Left lobe of liver (tissue), 2 donors: ENCODE data around the gene CD80. TPM values are rescaled to one million over a fixed set of nuclear protein-coding genes. Genes with fewer than 3 reads are reported as not detected.
"Not testable (repeated sequence)": the region's sequence is repeated elsewhere in the genome, so short reads cannot be mapped to it uniquely, and the experiment has no call there.

ENCODE experiments used
- ATAC-seq: fragments of 200-7000 bp; cut with Tn5 transposase; one replicate; pipeline ENCODE4 v1.9.1; 2020; ENCODE audit warnings: mild to moderate bottlenecking, moderate library complexity
- DNase-seq: peaks from one replicate; pipeline ENCODE4 v3.0.0-alpha.2; 2020; ENCODE audit warnings: low spot score
- total RNA-seq: library from RNA; stranded (reverse); gene quantifications from one replicate; pipeline ENCODE4 v1.2.1, GENCODE V29; 2021
- donor health status: DM: no; HTN: no; CAD: no; lungs with moderate emphysema.
- donor health status: DM: no; HTN: yes; CAD: no.

The CD80 gene
- total RNA-seq, 1 donor from 2014 or later: 0.23 TPM

DNA sequence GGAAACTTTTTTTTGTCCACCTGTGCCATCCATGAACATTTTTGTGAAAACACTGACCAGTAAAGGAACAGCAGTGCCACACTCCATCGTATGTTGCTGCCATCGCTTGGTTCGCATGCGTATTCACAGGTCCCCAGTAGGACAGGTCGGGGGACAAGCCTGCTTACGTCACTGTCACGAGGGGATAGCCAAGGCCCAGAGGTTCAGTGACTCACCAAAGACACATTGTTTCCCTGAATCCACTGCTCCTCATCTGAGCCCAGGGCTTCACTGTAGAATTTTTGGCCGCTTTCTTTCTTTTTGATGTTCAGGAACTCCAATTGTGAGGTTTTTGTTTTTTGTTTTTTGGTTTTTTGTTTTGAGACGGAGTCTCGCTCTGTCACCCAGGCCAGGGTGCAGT is 25.8 kb upstream of the CD80 start:
- DNase-seq: no peak

DNA sequence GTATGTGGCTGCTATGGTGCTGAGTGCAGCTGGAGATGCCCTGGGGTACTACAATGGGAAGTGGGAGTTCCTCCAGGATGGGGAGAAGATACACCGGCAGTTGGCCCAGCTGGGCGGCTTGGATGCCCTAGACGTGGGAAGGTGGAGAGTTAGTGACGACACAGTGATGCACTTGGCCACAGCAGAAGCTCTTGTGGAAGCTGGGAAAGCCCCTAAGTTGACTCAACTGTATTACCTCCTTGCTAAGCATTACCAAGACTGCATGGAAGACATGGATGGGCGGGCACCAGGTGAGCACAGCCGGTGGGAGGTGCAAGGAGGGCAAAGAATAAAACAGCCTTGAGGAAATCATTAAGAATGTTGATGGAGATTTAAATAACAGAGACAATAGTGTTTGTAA is 22.8 kb upstream of the CD80 start:
- DNase-seq: no peak
- no peak for ATAC-seq

More for the DNA sequence above, 25.8 kb upstream of the CD80 start:
- no peak for ATAC-seq

DNA sequence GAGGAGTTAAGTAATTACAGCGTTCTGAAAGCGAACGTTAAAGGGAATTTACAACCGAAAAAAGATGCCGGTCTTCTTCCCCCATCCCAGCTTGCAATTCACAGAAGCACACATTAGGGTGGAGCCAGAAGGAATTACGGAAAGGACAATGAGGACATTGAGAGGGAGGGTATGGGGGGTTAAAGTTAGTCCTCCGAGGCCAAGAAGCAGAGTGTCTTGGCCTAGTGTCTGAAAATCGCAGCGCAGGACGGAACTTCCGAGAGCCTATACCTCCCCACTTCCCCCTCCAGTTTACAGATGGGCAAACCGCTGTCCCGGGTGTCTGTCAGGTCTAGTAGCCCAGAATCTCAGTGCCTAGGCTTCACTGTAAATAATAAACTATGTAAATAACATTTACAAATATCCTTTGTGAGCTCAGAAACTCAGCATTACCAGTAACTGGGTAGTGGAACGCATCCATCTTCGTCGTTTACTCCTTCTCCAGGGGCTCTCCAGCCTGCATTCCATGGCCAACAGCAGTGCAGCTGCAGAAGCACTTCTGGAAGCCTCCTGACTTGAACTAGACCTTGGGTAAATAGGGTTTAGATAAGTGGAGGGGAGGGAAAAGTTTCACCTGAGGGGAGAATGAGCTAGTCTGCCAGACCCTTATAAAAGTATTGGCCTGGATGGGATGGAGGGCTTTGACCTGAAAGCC is 20.8 kb upstream of the CD80 start:
- no peak for DNase-seq
- peak; percentile 37 for ATAC-seq

DNA sequence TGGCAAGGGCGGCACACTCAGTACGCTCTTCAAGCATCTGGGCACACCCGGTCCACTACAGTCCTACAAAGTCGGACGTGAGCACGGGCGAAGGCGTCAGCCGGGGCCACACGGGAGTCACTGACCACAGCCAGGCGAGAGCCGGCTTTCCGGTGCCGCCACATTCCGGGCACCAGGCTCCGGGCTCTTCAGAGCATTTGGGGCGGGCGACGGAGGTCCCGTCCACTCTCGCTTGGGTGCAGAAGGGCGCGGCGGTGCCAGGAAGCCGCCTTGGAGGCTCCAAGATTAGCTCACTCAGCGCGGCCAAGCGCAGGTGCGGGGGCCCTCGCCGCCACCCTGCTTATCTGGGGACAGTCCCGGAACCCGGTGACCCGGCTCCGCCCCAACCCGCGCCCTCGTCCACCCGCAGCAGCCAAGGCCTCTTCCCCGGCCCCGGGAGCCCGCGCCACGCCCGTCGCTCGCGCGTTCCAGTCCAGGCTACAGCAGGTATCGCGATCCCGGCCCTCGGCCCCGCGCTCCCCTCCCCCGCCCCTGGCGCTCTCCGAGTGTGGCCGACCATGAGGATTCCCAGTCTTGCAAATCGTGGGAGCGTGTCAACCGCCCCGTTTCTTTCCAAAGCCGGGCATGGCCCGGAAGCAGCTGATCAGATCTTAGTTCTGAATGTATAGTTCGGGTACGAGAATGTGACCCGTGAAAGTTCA is 20.1 kb upstream of the CD80 start, which contains the start of gene ADPRH:
ADPRH (plus strand) TSS at position 127 of the 701 bp plus-strand sequence. CDS start 2,678 bp downstream, outside the sequence.
- peak; percentile 96 for ATAC-seq
- peak; percentile 91 for DNase-seq

DNA sequence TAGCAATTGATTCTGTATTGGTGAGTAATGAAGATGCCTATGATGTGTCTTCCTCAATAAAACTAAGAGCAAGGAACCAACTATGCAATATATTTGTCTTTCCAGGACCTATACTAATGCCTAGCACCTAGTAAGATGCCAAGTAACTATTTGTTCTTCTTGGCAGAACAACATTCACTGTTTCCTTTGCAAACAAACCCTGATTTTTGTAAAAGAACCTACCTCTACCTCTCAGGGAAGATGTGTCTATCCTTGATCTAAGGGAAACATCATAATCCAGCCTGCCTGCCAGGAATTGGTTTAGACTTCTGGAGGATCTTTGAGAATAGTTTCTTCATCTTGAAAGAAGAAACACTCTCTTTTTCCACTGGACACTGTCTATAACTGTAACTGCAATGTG is 16.1 kb upstream of the CD80 start:
- ATAC-seq (no peak), DNase-seq (no peak)

DNA sequence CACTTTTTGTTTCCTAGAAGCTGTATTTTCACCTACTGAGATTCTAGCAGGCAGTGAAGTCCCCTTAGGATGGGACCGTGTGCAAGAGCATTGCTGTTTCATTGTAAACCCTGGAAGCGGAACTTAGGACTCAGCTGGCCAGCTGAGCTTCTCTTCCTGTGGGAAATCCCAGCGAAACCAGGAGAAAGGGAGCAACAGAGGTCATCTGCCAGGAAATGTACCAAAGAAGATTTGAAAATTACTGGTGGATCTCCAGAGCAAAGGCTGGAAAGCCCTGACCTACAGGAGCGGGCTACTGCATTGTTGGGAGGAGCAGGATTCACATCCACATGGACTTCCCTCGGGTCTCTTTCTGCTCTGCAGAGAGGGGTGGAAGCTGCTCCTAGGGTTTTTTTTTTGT is 12.3 kb upstream of the CD80 start:
- ATAC-seq: peak; percentile 24

DNA sequence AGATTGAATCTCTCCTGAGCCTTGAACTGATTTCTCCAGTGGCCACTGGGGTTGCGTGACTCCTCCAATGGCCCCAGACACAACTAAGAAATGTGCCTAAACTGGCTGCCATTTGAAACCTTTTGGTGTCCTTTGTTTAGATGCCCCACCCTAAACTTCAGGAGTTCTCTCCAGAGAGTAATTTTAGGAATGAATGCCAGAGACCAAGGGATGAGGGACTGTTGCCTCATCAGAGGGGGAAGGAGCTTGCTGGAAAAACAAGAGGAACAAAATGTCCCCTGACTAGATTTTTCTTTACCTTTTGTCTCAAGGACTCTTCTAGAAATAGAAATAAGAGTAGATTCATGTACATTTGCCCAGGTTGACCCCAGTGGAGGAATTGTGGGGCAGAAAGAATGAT is 11.8 kb upstream of the CD80 start:
- no peak for DNase-seq
- no peak for ATAC-seq

More for the DNA sequence above, 12.3 kb upstream of the CD80 start:
- no peak for DNase-seq

DNA sequence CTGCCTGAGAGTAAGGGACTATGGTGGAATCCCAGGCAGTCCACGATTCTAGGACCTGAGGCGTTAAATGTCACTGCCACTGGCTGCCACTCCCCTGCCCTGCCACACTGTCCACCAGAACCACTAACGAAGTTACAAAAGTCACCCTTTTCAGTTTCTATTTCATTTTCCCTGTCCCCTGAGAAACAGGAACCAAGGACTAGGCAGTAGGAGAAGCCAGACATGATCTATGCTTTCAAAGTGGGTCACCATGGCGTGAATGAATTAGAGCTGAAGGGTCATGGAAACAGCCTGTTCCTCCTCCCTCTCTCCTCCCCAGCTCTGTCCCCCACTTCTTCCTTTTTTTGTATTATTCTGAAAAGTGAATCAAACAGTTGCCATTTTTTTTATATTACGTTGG is 10.8 kb upstream of the CD80 start:
- ATAC-seq (peak; percentile 47), DNase-seq (no peak)

DNA sequence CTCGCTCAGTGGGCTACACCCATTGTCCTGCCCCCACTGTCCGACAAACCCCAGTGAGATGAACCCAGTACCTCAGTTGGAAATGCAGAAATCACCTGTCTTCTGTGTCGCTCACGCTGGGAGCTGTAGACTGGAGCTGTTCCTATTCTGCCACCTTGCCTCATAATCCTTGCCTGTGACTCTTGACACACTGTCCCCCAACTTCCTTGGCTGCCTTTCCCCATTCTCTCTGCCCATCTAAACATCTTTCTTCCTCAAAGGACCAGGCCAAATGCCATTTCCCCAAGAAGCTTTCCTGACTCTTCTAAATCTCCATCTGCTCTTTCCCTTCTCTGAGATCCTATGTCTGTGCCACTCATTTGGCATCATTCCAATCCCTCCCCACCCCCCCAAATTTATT is 9.7 kb upstream of the CD80 start:
- DNase-seq: no peak
- no peak for ATAC-seq

DNA sequence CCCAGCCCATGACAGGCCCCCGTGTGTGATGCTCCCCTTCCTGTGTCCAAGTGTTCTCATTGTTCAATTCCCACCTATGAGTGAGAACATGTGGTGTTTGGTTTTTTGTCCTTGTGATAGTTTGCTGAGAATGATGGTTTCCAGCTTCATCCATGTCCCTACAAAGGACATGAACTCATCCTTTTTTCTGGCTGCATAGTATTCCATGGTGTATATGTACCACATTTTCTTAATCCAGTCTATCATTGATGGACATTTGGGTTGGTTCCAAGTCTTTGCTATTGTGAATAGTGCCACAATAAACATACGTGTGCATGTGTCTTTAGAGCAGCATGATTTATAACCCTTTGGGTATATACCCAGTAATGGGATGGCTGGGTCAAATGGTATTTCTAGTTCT is 3.9 kb upstream of the CD80 start:
- not testable (repeated sequence) for DNase-seq, ATAC-seq

DNA sequence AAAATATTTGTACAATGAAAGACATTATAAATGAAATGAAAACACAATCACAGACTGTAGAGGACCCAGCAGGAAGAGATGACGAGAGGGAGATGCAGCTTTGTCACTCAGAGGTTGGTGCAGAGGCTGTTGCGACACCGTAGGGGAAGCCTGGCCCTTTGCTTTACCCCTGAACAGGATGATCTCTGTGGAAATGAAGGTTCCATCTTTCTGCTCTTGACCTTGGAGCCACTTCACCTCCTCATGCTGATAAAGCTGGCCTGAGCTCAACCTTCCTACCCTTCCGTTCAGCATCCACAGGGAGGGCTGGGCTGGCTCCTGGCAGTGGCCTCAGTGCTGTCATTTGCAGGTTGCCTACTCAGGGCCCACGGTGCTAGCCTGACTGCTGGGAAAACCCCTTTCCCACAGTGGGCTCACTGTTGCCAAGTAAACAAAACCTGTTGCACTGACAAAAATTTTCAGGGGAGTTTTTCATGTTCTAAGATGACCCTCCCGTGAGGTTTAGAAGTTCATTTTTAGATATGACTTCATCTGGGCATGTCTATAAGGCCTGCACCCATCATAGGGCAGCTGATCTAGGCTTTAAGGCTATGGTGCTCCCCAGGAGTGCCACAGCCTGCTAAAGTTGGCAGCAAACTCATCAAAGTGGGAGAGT is 3.0 kb upstream of the CD80 start:
- ATAC-seq (peak; percentile 34), DNase-seq (no peak)

DNA sequence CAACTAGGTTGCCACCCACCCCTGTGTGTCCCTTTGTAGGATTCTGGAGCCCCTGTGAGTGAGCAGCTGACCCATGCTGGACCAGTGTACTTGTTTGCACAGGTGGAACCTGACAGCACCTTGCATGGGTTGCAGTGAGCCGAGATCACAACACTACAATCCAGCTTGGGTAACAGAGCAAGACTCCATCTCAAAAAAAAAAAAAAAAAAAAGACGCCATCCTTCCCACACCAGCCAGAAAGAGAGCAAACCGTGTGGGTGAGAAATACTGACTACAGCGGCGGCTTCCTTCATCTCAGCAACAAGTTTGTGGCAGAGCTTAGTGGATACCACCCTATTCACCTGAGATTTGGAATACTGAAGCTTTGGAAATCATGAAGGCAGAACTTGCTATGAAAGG is 746 bp upstream of the CD80 start:
- ATAC-seq: no peak
- DNase-seq: no peak

DNA sequence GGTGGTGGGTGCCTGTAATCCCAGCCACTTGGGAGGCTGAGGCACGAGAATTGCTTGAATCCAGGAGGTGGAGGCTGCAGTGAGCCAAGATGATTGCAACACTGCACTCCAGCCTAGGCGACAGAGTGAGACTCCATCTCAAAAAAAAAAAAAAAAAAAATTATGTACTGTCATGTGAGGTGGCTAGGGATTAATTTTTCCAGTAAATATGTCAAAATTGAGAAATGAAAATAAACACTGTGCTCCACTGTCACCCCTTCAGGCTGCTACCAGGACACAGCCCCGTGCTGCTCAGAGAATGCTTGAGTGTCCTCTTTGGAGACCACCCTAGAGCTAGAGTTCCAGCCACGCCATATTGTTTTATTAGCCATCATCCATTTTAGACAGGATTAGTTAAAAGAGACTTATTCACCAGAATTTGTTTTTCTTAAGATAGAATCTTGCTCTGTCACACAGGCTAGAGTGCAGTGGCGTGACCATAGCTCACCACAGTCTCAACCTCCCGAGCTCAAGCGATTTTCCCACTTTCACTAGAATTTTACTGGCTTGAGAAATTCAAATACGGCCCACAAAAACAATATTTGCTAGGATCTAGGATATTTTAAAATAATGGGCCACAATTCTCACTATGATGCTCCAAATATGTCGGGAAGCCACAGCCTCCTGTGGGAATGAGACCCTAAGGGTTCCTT is 642 bp downstream of the CD80 start:
- no peak for DNase-seq
- no peak for ATAC-seq

DNA sequence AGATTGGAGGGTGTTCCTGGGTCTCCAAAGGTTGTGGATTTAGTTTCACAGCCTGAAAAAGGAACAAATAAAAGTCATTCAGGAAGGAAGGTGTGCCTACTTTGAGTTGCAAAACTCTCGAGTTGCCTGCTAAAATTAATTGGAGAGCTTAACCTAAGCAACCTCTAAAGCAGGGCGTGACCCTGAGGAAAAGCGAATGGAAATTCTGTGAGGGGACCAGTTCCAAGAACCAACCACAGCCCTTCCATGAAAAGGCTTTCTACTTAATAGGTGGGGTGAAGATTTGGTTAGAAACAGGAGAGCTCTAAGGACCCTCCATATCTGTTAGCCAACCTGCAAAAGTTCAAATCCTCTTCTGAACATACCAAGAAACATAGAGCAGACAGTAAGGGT is 1.5 kb downstream of the CD80 start:
- ATAC-seq (no peak), DNase-seq (no peak)

DNA sequence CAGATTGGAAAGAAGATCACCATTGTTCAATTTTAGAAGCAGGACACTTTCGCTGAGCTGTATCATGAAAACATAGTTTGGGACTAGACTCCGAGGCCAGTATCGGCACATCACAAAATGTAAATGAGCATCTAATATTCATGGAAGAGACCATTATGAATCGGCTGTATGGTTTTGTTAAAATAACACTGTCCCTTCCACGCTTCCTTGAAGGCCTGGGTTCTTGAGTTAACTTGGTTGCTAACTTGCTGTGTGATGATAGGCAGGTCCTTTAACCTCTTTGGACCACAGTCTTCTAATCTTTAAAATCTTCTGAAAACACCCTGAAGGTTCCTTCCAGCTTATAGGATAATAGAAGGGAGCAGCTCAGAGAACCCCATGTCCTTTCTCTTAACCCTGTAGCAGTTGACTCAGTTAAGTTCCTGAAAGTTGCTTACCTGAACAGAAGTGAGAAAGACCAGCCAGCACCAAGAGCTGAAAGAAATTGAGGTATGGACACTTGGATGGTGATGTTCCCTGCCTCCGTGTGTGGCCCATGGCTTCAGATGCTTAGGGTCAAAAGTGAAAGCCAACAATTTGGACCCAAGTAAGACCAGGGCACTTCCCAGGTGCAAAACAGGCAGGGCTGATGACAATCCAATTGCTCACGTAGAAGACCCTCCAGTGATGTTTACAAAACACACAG is 2.1 kb downstream of the CD80 start:
- no peak for DNase-seq
- ATAC-seq: no peak

DNA sequence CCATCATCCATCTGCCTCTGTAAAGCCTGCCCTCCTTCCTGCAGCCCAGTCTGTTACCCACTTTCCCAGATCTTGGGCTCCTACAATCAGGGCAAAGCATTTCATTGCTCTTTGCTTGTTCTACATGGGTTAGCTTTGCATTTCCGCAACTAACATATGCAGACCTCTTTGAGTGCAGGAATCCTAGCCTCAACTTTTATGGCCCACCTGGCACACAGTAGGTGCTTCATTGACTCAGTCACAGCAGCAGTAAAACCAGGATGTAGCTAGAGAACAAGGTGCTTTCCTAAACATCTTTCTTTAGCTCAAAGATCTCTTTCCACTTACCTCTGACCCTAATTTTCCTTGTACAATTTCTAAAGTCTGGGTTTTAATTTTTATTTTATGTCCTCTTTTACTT is 3.5 kb downstream of the CD80 start:
- no peak for DNase-seq
- ATAC-seq: no peak

DNA sequence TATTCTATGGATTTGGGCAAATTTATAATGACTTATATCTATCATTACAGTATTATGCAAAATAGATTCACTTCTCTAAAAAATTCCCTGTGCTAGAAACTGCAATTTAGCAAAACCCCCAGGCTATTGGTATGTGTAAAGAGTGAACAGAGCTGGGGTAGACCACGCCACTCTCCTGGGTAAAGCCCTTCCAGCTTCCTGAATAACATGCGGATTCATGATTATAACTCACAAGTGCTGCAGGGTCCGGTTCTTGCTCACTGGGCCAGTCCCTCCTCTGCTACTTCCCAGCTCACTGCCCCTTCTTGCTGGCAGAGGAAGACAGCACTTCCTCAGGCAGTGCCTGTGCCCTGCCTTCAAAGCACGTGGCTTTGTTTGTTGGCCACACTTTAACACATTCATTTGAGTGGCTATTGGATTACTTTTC is 4.1 kb downstream of the CD80 start:
- DNase-seq: no peak
- ATAC-seq: peak; percentile 28

DNA sequence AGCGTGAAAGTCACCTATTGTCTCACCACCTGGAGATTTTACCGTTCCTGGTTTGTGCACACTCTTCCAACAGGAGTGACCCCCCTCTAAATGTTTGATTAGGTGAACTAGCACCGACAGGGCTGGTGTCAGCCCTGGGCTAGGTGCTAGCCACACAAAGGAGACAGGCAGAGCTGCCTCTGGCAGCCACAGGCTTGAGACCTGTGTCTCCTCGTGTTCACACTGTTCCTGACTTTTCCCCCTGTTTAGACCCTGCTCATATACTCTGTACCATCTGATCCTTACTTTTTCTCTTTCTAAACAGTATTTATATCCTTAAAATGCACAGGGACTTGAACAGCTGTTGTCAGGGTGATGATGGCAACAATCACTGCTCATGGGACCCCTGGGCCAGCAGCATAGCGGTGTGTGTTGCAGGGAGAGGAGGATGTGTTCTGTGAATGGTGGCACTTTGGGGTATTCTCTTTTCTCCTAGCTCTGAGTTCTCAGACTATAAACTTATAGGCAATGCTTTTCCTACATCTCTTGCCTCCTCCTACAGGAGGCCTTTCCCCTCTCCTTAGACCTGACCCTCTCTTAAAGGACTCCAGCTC is 5.5 kb downstream of the CD80 start:
- no peak for ATAC-seq
- no peak for DNase-seq

DNA sequence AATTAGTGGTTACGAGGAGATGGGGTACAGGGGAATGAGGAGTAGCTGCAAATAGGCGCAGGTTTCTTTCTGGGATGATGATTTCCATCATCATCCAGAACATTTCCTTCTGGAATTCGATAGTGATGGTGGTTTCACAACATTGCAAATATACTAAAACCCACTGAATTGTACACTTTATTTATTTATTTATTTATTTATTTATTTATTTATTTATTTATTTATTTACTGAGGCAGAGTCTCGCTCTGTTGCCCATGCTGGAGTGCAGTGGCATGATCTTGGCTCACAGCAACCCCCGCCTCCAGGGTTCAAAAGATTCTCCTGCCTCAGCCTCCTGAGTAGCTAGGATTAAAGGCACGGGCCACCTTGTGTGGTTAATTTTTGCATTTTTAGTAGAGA is 6.5 kb downstream of the CD80 start:
- not testable (repeated sequence) for ATAC-seq

DNA sequence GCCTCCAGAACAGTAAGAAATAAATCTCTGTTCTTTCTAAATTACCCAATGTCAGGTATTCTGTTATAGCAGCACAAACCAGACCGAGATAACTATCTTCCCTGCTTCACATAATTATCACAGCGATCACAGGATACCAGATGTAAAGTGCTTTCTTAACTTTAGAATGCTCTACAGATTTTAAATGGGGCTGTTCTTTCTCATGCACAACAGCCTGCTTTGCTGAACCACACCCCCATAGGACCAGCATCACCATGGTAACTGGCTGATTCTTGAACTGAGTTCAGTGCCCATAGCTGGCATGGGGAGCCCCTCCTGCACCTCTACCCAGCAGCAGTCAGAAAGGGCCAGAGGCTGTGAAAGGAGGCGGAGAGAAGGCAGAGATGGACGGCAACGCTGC is 7.8 kb downstream of the CD80 start:
- DNase-seq (no peak), ATAC-seq (no peak)

More for the DNA sequence above, 6.5 kb downstream of the CD80 start:
- not testable (repeated sequence) for DNase-seq
